Cardiac muscle cell (in vitro differentiated cells and primary cell): Measurements from ENCODE around the gene TEX14. TPM values are rescaled to one million over a fixed set of nuclear protein-coding genes. Genes with fewer than 3 reads are reported as not detected.

ENCODE experiments used
- DNase-seq, 2 donors: peaks; one replicate each; pipeline versions ENCODE4 v3.0.0 to v3.0.0-alpha.2; 2010 to 2017; ENCODE audit warnings: low read depth in 1 of 2, low spot score in 1 of 2
- H3K27ac ChIP-seq: fragments of 200-600 bp; sonication (generic); 2 replicates; pipeline ENCODE4 v1.5.1; 2016
- H3K27me3 ChIP-seq: fragments of 200-600 bp; sonication (generic); 2 replicates; pipeline ENCODE4 v1.6.0; 2016; ENCODE audit warnings: control low read depth
- H3K36me3 ChIP-seq: fragments of 200-600 bp; sonication (generic); 2 replicates; pipeline ENCODE4 v1.5.1; 2016; ENCODE audit warnings: control low read depth
- H3K4me1 ChIP-seq: fragments of 200-600 bp; sonication (generic); 2 replicates; pipeline ENCODE4 v1.8.1; 2017; ENCODE audit warnings: low read depth, mild to moderate bottlenecking, mixed run types
- H3K4me3 ChIP-seq: fragments of 200-600 bp; sonication (generic); 2 replicates; pipeline ENCODE4 v1.5.1; 2016; ENCODE audit warnings: mild to moderate bottlenecking
- H3K9me3 ChIP-seq: fragments of 200-600 bp; sonication (generic); 2 replicates; pipeline ENCODE4 v1.5.1; 2017; ENCODE audit warnings: low read depth, mild to moderate bottlenecking, control low read depth
- CTCF ChIP-seq: IDR thresholded peaks from 2 replicates; pipeline ENCODE4 v1.5.1; 2012; ENCODE audit warnings: low read depth, mild to moderate bottlenecking, low read length
- polyA plus RNA-seq: library from polyadenylated mRNA; unstranded; fragments of >200 nt; fragmentation: Nextera tagmentation; extraction: Ambion mirVana; gene quantifications from 2 replicates; pipeline ENCODE4 v1.2.1, GENCODE V29; 2016
- total RNA-seq: library from RNA; depleted of rRNA; stranded (reverse); fragments of >200 nt; gene quantifications from 2 replicates; pipeline ENCODE4 v1.2.3, GENCODE V29; 2016

The TEX14 gene
- total and polyA plus RNA-seq, 2 experiments from 2014 or later = 0.32 to 0.60 TPM

- TF ChIP-seq CTCF = no peak
- DNase-seq = no peak
- H3K4me1 ChIP-seq = peaks cover 23% of the 10 kb centered on the region
- H3K9me3 ChIP-seq = no peaks in the 10 kb centered on the region
- H3K4me3 ChIP-seq = no peak overlapping the region
- H3K36me3 ChIP-seq = no peaks in the 10 kb centered on the region
- H3K27ac ChIP-seq = no peak overlapping the region
- peaks cover 5% of the 10 kb centered on the region for H3K27me3 ChIP-seq
Observed at GRCh38 chr17:58536542-58536941, 155.3 kb downstream of the TEX14 start.

GRCh38 chr17:58535431-58535830 is 156.4 kb downstream of the TEX14 start:
- H3K4me3 ChIP-seq = no peak overlapping the region
- peak in 1 of 2 donors; percentile 43 for DNase-seq
- H3K36me3 ChIP-seq = no peaks in the 10 kb centered on the region
- peaks cover 6% of the 10 kb centered on the region for H3K27me3 ChIP-seq
- TF ChIP-seq CTCF = no peak
- H3K4me1 ChIP-seq = peaks cover 23% of the 10 kb centered on the region
- no peaks in the 10 kb centered on the region for H3K9me3 ChIP-seq
- H3K27ac ChIP-seq = no peak overlapping the region

GRCh38 chr17:58534901-58535421 is 156.9 kb downstream of the TEX14 start:
- no peak for TF ChIP-seq CTCF
- Histone ChIP-seq H3K36me3 (no peaks in the 10 kb centered on the region), H3K4me1 (peaks cover 20% of the 10 kb centered on the region), H3K9me3 (no peaks in the 10 kb centered on the region), H3K27ac (no peak overlapping the region), H3K27me3 (peaks cover 9% of the 10 kb centered on the region), H3K4me3 (no peak overlapping the region)
- peak in 1 of 2 donors; percentile 67 for DNase-seq

- TF ChIP-seq CTCF = no peak
- Histone ChIP-seq H3K4me3 (no peak overlapping the region), H3K9me3 (no peaks in the 10 kb centered on the region), H3K27ac (no peak overlapping the region), H3K36me3 (no peaks in the 10 kb centered on the region), H3K4me1 (peaks cover 13% of the 10 kb centered on the region), H3K27me3 (peaks cover 9% of the 10 kb centered on the region)
- no peak for DNase-seq
Observed at GRCh38 chr17:58534331-58534730, 157.5 kb downstream of the TEX14 start.

GRCh38 chr17:58533616-58534188 is 158.1 kb downstream of the TEX14 start:
- peaks cover 7% of the 10 kb centered on the region for H3K4me1 ChIP-seq
- H3K27me3 ChIP-seq = peaks cover 9% of the 10 kb centered on the region
- H3K36me3 ChIP-seq = no peaks in the 10 kb centered on the region
- H3K27ac ChIP-seq = no peak overlapping the region
- no peak for TF ChIP-seq CTCF
- H3K9me3 ChIP-seq = no peaks in the 10 kb centered on the region
- DNase-seq = no peak
- H3K4me3 ChIP-seq = no peak overlapping the region
